WTC11 (cell line): ENCODE measurements around the gene STT3A. TPM values are rescaled to one million over a fixed set of nuclear protein-coding genes. Genes with fewer than 3 reads are reported as not detected.

Experiments used
- ATAC-seq: fragments of 200-7000 bp; cut with Tn5 transposase; 2 replicates; pipeline ENCODE4 v1.10.0; 2021; ENCODE audit warnings: mild to moderate bottlenecking, moderate library complexity
- CTCF ChIA-PET: fragments of 300-600 bp; sonication (Branson Sonifier 250); formaldehyde crosslinking; loops from one replicate; lab custom pipeline; 2021; ENCODE audit warnings: antibody characterized with exemption; lab: Charles Lee
- POLR2A ChIA-PET: fragments of 350-600 bp; sonication (Branson Sonifier 250); formaldehyde crosslinking; loops from one replicate; lab custom pipeline; 2021; ENCODE audit warnings: antibody characterized with exemption; lab: Charles Lee
- DNase-seq: peaks from one replicate; pipeline ENCODE4 v3.0.0; 2021; ENCODE audit warnings: low spot score
- H3K27ac Mint-ChIP-seq: 2 replicates; pipeline ENCODE4 v1.8.0; 2021; ENCODE audit warnings: mixed read lengths
- H3K27me3 Mint-ChIP-seq: 2 replicates; pipeline ENCODE4 v1.8.0; 2021; ENCODE audit warnings: low read depth, mild to moderate bottlenecking, moderate library complexity, mixed read lengths
- H3K36me3 Mint-ChIP-seq: 2 replicates; pipeline ENCODE4 v1.8.0; 2021; ENCODE audit warnings: mixed read lengths
- H3K4me1 Mint-ChIP-seq: 2 replicates; pipeline ENCODE4 v1.8.0; 2022; ENCODE audit warnings: mixed read lengths
- H3K4me3 Mint-ChIP-seq: 2 replicates; pipeline ENCODE4 v1.8.0; 2021; ENCODE audit warnings: mild to moderate bottlenecking, moderate library complexity, mixed read lengths
- H3K9me3 Mint-ChIP-seq: 2 replicates; pipeline ENCODE4 v1.8.0; 2021; ENCODE audit warnings: mixed read lengths
- ATF1 ChIP-seq: sonication (generic); formaldehyde crosslinking; IDR thresholded peaks from 2 replicates; pipeline ENCODE4 v1.8.1; 2023; ENCODE audit warnings: mild to moderate bottlenecking, moderate library complexity, missing genetic modification reagents
- ETV6 ChIP-seq: sonication (generic); formaldehyde crosslinking; IDR thresholded peaks from 2 replicates; pipeline ENCODE4 v1.8.1; 2022; ENCODE audit warnings: mild to moderate bottlenecking, missing genetic modification reagents
- FOXJ3 ChIP-seq: sonication (generic); formaldehyde crosslinking; IDR thresholded peaks from 2 replicates; pipeline ENCODE4 v1.9.0; 2021; ENCODE audit warnings: missing genetic modification reagents, mild to moderate bottlenecking, borderline replicate concordance
- FOXK1 ChIP-seq: sonication (generic); formaldehyde crosslinking; IDR thresholded peaks from 2 replicates; pipeline ENCODE4 v1.8.0; 2022; ENCODE audit warnings: mild to moderate bottlenecking, moderate library complexity, missing genetic modification reagents
- NFATC4 ChIP-seq: fragments of 250-450 bp; sonication (Bioruptor Pico); IDR thresholded peaks from 2 replicates; pipeline ENCODE4 v1.9.0; 2021; ENCODE audit warnings: mild to moderate bottlenecking
- NR1H2 ChIP-seq: sonication (generic); formaldehyde crosslinking; IDR thresholded peaks from 2 replicates; pipeline ENCODE4 v1.9.0; 2021; ENCODE audit warnings: mild to moderate bottlenecking, moderate library complexity, missing genetic modification reagents
- SOX15 ChIP-seq: fragments of 250-450 bp; sonication (Bioruptor Pico); IDR thresholded peaks from 2 replicates; pipeline ENCODE4 v1.9.0; 2021; ENCODE audit warnings: mild to moderate bottlenecking
- ZNF138 ChIP-seq: sonication (generic); formaldehyde crosslinking; conservative IDR thresholded peaks from 2 replicates; pipeline ENCODE4 v1.8.1; 2022; ENCODE audit warnings: mild to moderate bottlenecking, moderate library complexity, missing genetic modification reagents
- total RNA-seq: library from RNA; stranded (reverse); gene quantifications from 3 replicates; pipeline ENCODE4 v1.2.3, GENCODE V29; 2021
- TF ChIP-seq, protein P1 (sequence below): sonication (generic); formaldehyde crosslinking; IDR thresholded peaks from 2 replicates; pipeline ENCODE4 v1.8.0; 2023; ENCODE audit warnings: missing genetic modification reagents, mild to moderate bottlenecking, borderline replicate concordance
- TF ChIP-seq, protein P2 (sequence below): sonication (generic); formaldehyde crosslinking; IDR thresholded peaks from 2 replicates; pipeline ENCODE4 v1.8.1; 2022; ENCODE audit warnings: low read depth, mild to moderate bottlenecking, moderate library complexity, missing genetic modification reagents, borderline replicate concordance
- TF ChIP-seq, protein P3 (sequence below): sonication (generic); formaldehyde crosslinking; IDR thresholded peaks from 2 replicates; pipeline ENCODE4 v1.8.1; 2022; ENCODE audit warnings: low read depth, missing genetic modification reagents, borderline replicate concordance
- TF ChIP-seq, protein P4 (sequence below): sonication (generic); formaldehyde crosslinking; IDR thresholded peaks from 2 replicates; pipeline ENCODE4 v1.8.1; 2023; ENCODE audit warnings: mild to moderate bottlenecking, missing genetic modification reagents, moderate library complexity

Gene STT3A
- total RNA-seq, 1 experiment from 2014 or later = 144 TPM

DNA sequence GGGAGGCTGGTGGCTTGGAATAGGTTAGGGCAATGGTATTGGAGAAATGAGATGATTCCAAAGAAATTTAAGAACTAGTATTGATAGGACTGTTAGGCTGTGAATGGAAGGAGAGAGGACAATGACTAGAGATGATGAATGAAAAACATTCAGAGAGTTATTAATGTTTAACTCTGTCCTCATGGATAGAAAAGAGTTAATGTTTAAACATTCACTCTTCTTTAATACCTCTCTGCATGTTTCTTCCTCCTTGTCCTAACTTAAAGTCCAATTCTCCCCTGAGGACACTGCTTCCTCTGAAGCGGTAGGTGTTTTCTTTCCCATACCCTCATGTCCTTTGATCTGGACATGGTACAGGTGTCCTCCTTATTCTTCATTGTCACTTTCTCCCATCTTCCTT lies 45.7 kb downstream of the STT3A start:
- no peak overlapping the region for H3K4me3 Mint-ChIP-seq
- H3K4me1 Mint-ChIP-seq = no peaks in the 10 kb centered on the region
- CTCF ChIA-PET = no interaction called here
- no peak for DNase-seq
- peaks cover 71% of the 10 kb centered on the region for H3K36me3 Mint-ChIP-seq
- H3K27me3 Mint-ChIP-seq = no peaks in the 10 kb centered on the region
- no peaks in the 10 kb centered on the region for H3K9me3 Mint-ChIP-seq
- H3K27ac Mint-ChIP-seq = no peak overlapping the region
- TF ChIP-seq, protein P1, sequence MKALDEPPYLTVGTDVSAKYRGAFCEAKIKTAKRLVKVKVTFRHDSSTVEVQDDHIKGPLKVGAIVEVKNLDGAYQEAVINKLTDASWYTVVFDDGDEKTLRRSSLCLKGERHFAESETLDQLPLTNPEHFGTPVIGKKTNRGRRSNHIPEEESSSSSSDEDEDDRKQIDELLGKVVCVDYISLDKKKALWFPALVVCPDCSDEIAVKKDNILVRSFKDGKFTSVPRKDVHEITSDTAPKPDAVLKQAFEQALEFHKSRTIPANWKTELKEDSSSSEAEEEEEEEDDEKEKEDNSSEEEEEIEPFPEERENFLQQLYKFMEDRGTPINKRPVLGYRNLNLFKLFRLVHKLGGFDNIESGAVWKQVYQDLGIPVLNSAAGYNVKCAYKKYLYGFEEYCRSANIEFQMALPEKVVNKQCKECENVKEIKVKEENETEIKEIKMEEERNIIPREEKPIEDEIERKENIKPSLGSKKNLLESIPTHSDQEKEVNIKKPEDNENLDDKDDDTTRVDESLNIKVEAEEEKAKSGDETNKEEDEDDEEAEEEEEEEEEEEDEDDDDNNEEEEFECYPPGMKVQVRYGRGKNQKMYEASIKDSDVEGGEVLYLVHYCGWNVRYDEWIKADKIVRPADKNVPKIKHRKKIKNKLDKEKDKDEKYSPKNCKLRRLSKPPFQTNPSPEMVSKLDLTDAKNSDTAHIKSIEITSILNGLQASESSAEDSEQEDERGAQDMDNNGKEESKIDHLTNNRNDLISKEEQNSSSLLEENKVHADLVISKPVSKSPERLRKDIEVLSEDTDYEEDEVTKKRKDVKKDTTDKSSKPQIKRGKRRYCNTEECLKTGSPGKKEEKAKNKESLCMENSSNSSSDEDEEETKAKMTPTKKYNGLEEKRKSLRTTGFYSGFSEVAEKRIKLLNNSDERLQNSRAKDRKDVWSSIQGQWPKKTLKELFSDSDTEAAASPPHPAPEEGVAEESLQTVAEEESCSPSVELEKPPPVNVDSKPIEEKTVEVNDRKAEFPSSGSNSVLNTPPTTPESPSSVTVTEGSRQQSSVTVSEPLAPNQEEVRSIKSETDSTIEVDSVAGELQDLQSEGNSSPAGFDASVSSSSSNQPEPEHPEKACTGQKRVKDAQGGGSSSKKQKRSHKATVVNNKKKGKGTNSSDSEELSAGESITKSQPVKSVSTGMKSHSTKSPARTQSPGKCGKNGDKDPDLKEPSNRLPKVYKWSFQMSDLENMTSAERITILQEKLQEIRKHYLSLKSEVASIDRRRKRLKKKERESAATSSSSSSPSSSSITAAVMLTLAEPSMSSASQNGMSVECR (CRISPR knock-in tag) = no peak
- TF ChIP-seq, protein P2, sequence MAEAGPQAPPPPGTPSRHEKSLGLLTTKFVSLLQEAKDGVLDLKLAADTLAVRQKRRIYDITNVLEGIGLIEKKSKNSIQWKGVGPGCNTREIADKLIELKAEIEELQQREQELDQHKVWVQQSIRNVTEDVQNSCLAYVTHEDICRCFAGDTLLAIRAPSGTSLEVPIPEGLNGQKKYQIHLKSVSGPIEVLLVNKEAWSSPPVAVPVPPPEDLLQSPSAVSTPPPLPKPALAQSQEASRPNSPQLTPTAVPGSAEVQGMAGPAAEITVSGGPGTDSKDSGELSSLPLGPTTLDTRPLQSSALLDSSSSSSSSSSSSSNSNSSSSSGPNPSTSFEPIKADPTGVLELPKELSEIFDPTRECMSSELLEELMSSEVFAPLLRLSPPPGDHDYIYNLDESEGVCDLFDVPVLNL = no peak
- TF ChIP-seq NR1H2 (no peak), ETV6 (CRISPR knock-in tag) (no peak), ATF1 (no peak), SOX15 (CRISPR knock-in tag) (no peak), FOXK1 (CRISPR knock-in tag) (no peak)
- TF ChIP-seq, protein P3, sequence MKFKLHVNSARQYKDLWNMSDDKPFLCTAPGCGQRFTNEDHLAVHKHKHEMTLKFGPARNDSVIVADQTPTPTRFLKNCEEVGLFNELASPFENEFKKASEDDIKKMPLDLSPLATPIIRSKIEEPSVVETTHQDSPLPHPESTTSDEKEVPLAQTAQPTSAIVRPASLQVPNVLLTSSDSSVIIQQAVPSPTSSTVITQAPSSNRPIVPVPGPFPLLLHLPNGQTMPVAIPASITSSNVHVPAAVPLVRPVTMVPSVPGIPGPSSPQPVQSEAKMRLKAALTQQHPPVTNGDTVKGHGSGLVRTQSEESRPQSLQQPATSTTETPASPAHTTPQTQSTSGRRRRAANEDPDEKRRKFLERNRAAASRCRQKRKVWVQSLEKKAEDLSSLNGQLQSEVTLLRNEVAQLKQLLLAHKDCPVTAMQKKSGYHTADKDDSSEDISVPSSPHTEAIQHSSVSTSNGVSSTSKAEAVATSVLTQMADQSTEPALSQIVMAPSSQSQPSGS (CRISPR knock-in tag) = no peak
- TF ChIP-seq, protein P4, sequence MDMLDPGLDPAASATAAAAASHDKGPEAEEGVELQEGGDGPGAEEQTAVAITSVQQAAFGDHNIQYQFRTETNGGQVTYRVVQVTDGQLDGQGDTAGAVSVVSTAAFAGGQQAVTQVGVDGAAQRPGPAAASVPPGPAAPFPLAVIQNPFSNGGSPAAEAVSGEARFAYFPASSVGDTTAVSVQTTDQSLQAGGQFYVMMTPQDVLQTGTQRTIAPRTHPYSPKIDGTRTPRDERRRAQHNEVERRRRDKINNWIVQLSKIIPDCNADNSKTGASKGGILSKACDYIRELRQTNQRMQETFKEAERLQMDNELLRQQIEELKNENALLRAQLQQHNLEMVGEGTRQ = no peak
- POLR2A ChIA-PET = interaction anchor here (0.6 kb wide), 1 partner anchor 343 kb away, joined by 4 read pairs; no protein-coding TSS in a partner anchor
- ATAC-seq = no peak

DNA sequence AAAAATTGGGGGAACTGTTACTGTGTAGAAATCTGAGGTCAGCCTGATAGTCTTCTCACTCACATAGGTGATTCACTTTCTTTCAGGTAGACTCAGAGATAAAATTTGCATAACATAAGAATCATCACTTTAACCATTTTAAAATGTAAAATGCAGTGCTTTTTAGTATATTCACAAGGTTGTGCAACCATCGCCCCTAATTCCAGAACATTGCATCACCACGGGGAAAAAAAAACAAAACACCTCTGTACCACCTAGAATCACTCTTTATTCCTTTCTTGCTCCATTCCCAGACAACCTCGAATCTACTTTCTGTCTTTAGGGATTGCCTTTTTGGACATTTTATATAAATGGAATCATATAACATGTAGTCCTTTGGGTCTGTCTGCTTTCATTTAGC lies 53.2 kb downstream of the STT3A start:
- H3K9me3 Mint-ChIP-seq = no peaks in the 10 kb centered on the region
- TF ChIP-seq ZNF138 (no peak), NFATC4 (CRISPR knock-in tag) (no peak), FOXJ3 (CRISPR knock-in tag) (no peak)
- TF ChIP-seq, protein P1 (CRISPR knock-in tag) = no peak
- TF ChIP-seq, protein P4 = no peak
- ChIA-PET POLR2A (no interaction called here), CTCF (no interaction called here)
- no peak overlapping the region for H3K27ac Mint-ChIP-seq
- DNase-seq = no peak
- H3K4me1 Mint-ChIP-seq = no peaks in the 10 kb centered on the region
- no peaks in the 10 kb centered on the region for H3K27me3 Mint-ChIP-seq
- peaks cover 71% of the 10 kb centered on the region for H3K36me3 Mint-ChIP-seq
- no peak overlapping the region for H3K4me3 Mint-ChIP-seq
- no peak for ATAC-seq
